Astrocyte (in vitro differentiated cells and primary cell): ENCODE measurements around the gene ADGRF5. TPM values are rescaled to one million over a fixed set of nuclear protein-coding genes. Genes with fewer than 3 reads are reported as not detected.

ENCODE experiments used
- DNase-seq: peaks from one replicate; pipeline ENCODE4 v3.0.0-alpha.2; 2010; ENCODE audit warnings: low read depth
- FAIRE-seq: peaks from 2 replicates; lab custom pipeline; 2011; peaks lifted over from hg19 to GRCh38; lab: Jason Lieb, UNC
- H2AFZ ChIP-seq: 2 replicates; pipeline ENCODE4 v1.6.0; 2012; ENCODE audit warnings: low read depth, low read length, inconsistent platforms
- H3K27ac ChIP-seq: 2 replicates; pipeline ENCODE4 v1.5.1; 2011; ENCODE audit warnings: low read depth, low read length, inconsistent platforms
- H3K27me3 ChIP-seq: 2 replicates; pipeline ENCODE4 v1.6.0; 2011; ENCODE audit warnings: low read length, inconsistent platforms; ENCODE audit not compliant: insufficient read depth
- H3K36me3 ChIP-seq: 2 replicates; pipeline ENCODE4 v1.5.1; 2011; ENCODE audit warnings: low read length, inconsistent platforms; ENCODE audit not compliant: insufficient read depth
- H3K4me1 ChIP-seq: 2 replicates; pipeline ENCODE4 v1.5.1; 2011; ENCODE audit warnings: low read length, inconsistent platforms; ENCODE audit not compliant: insufficient read depth
- H3K4me2 ChIP-seq: 2 replicates; pipeline ENCODE4 v1.6.0; 2012; ENCODE audit warnings: low read length, inconsistent platforms
- H3K4me3 ChIP-seq: 2 replicates; pipeline ENCODE4 v1.5.1; 2011; ENCODE audit warnings: low read depth, mild to moderate bottlenecking, low read length, inconsistent platforms; ENCODE audit not compliant: insufficient read depth
- H3K79me2 ChIP-seq: 2 replicates; pipeline ENCODE4 v1.6.0; 2012; ENCODE audit warnings: mild to moderate bottlenecking, low read length, inconsistent platforms; ENCODE audit not compliant: insufficient read depth
- H3K9ac ChIP-seq: 2 replicates; pipeline ENCODE4 v1.6.0; 2012; ENCODE audit warnings: mild to moderate bottlenecking, low read length, inconsistent platforms
- H3K9me3 ChIP-seq: 2 replicates; pipeline ENCODE4 v1.5.1; 2012; ENCODE audit warnings: low read depth, mild to moderate bottlenecking, low read length, inconsistent platforms; ENCODE audit not compliant: insufficient read depth
- H4K20me1 ChIP-seq: 2 replicates; pipeline ENCODE4 v1.6.0; 2012; ENCODE audit warnings: low read length, inconsistent platforms; ENCODE audit not compliant: insufficient read depth
- H3K27ac Mint-ChIP-seq: one replicate; pipeline ENCODE4 v1.8.0; 2021; ENCODE audit warnings: mild to moderate bottlenecking, mixed read lengths; ENCODE audit not compliant: unreplicated experiment
- H3K27me3 Mint-ChIP-seq: one replicate; pipeline ENCODE4 v1.8.0; 2021; ENCODE audit warnings: low read depth, mixed read lengths; ENCODE audit not compliant: unreplicated experiment
- H3K36me3 Mint-ChIP-seq: one replicate; pipeline ENCODE4 v1.8.0; 2021; ENCODE audit warnings: low read depth, mixed read lengths; ENCODE audit not compliant: unreplicated experiment
- H3K4me1 Mint-ChIP-seq: one replicate; pipeline ENCODE4 v1.8.0; 2021; ENCODE audit warnings: low read depth, mixed read lengths; ENCODE audit not compliant: unreplicated experiment
- H3K4me3 Mint-ChIP-seq: one replicate; pipeline ENCODE4 v1.8.0; 2021; ENCODE audit warnings: mild to moderate bottlenecking, moderate library complexity, mixed read lengths; ENCODE audit not compliant: unreplicated experiment
- H3K9me3 Mint-ChIP-seq: one replicate; pipeline ENCODE4 v1.8.0; 2021; ENCODE audit warnings: mild to moderate bottlenecking, mixed read lengths; ENCODE audit not compliant: unreplicated experiment
- CTCF ChIP-seq: IDR thresholded peaks from 2 replicates; pipeline ENCODE4 v1.5.1; 2011; ENCODE audit warnings: low read depth, mild to moderate bottlenecking, inconsistent platforms, low read length, moderate library complexity; ENCODE audit not compliant: insufficient read depth
- EZH2 ChIP-seq: IDR thresholded peaks from 2 replicates; pipeline ENCODE4 v1.6.1; 2012; ENCODE audit warnings: mild to moderate bottlenecking, low read length, inconsistent platforms; ENCODE audit not compliant: insufficient read depth
- total RNA-seq: library from RNA; stranded (reverse); gene quantifications from 2 replicates; pipeline ENCODE4 v1.2.1, GENCODE V29; 2021

Gene ADGRF5
- total RNA-seq, 1 donor from 2014 or later = 0.54 TPM

DNA sequence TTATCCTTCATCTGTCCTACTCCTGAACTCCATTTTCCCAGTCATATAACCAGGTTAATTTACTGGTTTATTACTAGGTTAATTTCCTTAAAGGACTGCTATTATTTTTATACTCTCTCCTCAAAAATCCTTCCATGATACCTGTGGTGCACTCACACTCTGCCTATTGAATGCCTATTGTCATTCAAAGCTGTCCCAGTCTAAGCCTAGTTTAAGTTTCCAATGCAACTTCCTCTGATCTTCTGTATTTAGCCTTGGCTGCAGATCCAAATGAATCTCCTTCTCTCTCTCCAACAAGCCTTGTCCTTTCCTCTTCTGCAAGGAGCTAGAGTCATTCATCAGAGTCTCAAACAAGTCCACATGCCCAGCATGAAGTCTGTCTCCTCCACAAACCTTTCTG is 41.3 kb upstream of the ADGRF5 start:
- Histone ChIP-seq H3K79me2 (no peaks in the 10 kb centered on the region), H3K27ac (peak overlapping the region; percentile 3), H3K4me2 (no peak overlapping the region), H3K27me3 (no peaks in the 10 kb centered on the region), H3K9me3 (no peaks in the 10 kb centered on the region), H3K36me3 (no peaks in the 10 kb centered on the region), H3K4me1 (peaks cover 23% of the 10 kb centered on the region), H2AFZ (no peak overlapping the region), H3K9ac (no peak overlapping the region), H3K4me3 (no peak overlapping the region), H4K20me1 (no peaks in the 10 kb centered on the region)
- H3K27me3 Mint-ChIP-seq = no peaks in the 10 kb centered on the region
- peaks cover 7% of the 10 kb centered on the region for H3K4me1 Mint-ChIP-seq
- H3K27ac Mint-ChIP-seq = no peak overlapping the region
- FAIRE-seq = no peak
- DNase-seq = peak; percentile 12
- no peaks in the 10 kb centered on the region for H3K36me3 Mint-ChIP-seq
- H3K9me3 Mint-ChIP-seq = no peaks in the 10 kb centered on the region
- H3K4me3 Mint-ChIP-seq = no peak overlapping the region
- TF ChIP-seq CTCF = no peak
- no peak for TF ChIP-seq EZH2

DNA sequence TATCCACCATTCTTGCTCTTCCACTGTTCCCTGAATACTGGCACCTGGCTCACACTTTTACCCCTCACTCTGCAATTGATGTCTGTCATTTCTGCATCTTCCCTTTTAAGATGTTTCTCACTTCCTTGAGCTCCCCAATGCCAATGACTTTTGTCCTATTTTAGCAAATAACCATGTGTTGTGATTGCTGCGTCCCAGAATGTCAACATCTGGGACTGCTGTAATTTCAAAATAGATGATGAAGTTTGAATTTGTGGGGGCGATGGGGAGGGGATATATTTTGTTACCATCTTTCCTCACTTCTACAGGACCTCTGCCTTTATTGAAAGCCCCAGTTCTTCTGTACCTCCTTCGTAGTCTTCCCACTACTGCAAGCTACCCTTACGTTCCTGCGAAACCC is 40.0 kb upstream of the ADGRF5 start:
- H3K36me3 Mint-ChIP-seq = no peaks in the 10 kb centered on the region
- Histone ChIP-seq H3K27ac (no peak overlapping the region), H2AFZ (no peak overlapping the region), H3K79me2 (no peaks in the 10 kb centered on the region), H3K4me3 (no peak overlapping the region), H4K20me1 (no peaks in the 10 kb centered on the region), H3K36me3 (no peaks in the 10 kb centered on the region), H3K4me2 (no peak overlapping the region), H3K9ac (no peak overlapping the region), H3K9me3 (no peaks in the 10 kb centered on the region), H3K4me1 (peaks cover 23% of the 10 kb centered on the region), H3K27me3 (no peaks in the 10 kb centered on the region)
- TF ChIP-seq EZH2 (no peak), CTCF (no peak)
- H3K4me3 Mint-ChIP-seq = no peak overlapping the region
- no peak for DNase-seq
- H3K9me3 Mint-ChIP-seq = no peaks in the 10 kb centered on the region
- peaks cover 7% of the 10 kb centered on the region for H3K4me1 Mint-ChIP-seq
- no peak overlapping the region for H3K27ac Mint-ChIP-seq
- no peaks in the 10 kb centered on the region for H3K27me3 Mint-ChIP-seq
- FAIRE-seq = no peak

DNA sequence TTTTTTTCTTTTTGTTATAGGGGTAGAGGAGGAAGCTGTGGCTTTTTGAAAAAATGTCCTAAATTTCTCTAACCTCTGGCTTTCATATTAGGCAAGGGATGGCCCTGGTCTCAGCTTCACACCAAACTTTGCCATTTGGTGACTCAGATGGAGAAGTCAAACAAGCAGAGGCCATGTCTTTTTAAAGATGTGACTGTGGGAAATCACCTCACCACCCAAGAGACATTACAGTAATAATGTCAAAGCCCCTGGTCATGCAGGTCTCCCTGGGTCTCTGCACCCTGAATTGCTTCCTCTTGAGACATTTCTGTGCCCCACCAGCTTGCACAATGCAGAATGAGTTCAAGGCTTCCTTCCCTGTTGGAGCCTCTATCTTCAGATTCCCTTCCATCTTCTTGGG is 39.5 kb upstream of the ADGRF5 start:
- Histone ChIP-seq H3K9me3 (no peaks in the 10 kb centered on the region), H3K4me3 (no peak overlapping the region), H3K36me3 (no peaks in the 10 kb centered on the region), H3K27me3 (no peaks in the 10 kb centered on the region), H2AFZ (no peak overlapping the region), H3K79me2 (no peaks in the 10 kb centered on the region), H3K4me1 (peaks cover 23% of the 10 kb centered on the region), H4K20me1 (no peaks in the 10 kb centered on the region), H3K4me2 (no peak overlapping the region), H3K9ac (no peak overlapping the region), H3K27ac (no peak overlapping the region)
- DNase-seq = no peak
- Mint-ChIP-seq H3K9me3 (no peaks in the 10 kb centered on the region), H3K36me3 (no peaks in the 10 kb centered on the region), H3K27ac (no peak overlapping the region), H3K4me3 (no peak overlapping the region), H3K4me1 (peaks cover 6% of the 10 kb centered on the region), H3K27me3 (no peaks in the 10 kb centered on the region)
- no peak for FAIRE-seq
- TF ChIP-seq CTCF (no peak), EZH2 (no peak)
